Calu3 (cell line): ENCODE results near the gene LARP1B. TPM values are rescaled to one million over a fixed set of nuclear protein-coding genes. Genes with fewer than 3 reads are reported as not detected.

Source experiments
- total RNA-seq: library from RNA; stranded (reverse); gene quantifications from 2 replicates; pipeline ENCODE4 v1.2.3, GENCODE V29; 2022

Gene LARP1B
- total RNA-seq, 1 experiment from 2014 or later, result 19.7 TPM

Other genes with a start within 250 kb of the LARP1B start
- gene PLK4, start 180.4 kb upstream of the LARP1B start, total RNA-seq, result 17.7 and 22.3 TPM in 2 replicates
- 17.1 and 25.4 TPM in 2 replicates for gene MFSD8, start 96.1 kb upstream of the LARP1B start, total RNA-seq
- gene ABHD18, start 95.9 kb upstream of the LARP1B start, total RNA-seq, result 7.3 and 8.5 TPM in 2 replicates
- gene PGRMC2, start 226.5 kb downstream of the LARP1B start, total RNA-seq, result 54.5 and 55.5 TPM in 2 replicates